GM12865 (cell line): ENCODE measurements around the gene HEG1.

Experiments
- DNase-seq: peaks from one replicate; pipeline ENCODE4 v3.0.0; 2010; ENCODE audit warnings: low read depth
- H3K4me3 ChIP-seq: 2 replicates; pipeline ENCODE4 v1.5.1; 2011; ENCODE audit warnings: mild to moderate bottlenecking, low read depth, low read length, control low read depth
- TF ChIP-seq, protein P1 (sequence below): IDR thresholded peaks from 2 replicates; pipeline ENCODE4 v1.5.1; 2011; ENCODE audit warnings: low read length, control low read depth, low read depth, inconsistent platforms; ENCODE audit not compliant: insufficient read depth; ENCODE audit errors: missing control alignments

HEG1 gene

DNA sequence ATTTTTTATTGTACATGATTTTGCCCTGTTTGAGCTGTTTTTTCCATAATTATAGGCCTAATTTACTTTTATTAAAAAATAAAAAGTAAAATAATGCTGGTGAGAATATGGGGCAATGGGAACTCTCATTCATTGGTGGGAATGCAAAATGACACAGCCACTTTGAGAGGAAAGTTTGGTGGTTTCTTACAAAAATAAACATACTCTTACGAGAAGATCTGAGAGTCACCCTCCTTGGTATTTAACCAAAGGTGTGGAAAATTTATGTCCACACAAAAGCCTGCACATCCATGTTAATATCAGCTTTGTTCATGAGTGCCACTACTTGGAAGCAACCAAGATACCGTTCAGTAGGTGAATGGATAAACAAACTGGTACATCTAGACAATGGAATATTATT is 131.1 kb downstream of the HEG1 start:
- TF ChIP-seq, protein P1, sequence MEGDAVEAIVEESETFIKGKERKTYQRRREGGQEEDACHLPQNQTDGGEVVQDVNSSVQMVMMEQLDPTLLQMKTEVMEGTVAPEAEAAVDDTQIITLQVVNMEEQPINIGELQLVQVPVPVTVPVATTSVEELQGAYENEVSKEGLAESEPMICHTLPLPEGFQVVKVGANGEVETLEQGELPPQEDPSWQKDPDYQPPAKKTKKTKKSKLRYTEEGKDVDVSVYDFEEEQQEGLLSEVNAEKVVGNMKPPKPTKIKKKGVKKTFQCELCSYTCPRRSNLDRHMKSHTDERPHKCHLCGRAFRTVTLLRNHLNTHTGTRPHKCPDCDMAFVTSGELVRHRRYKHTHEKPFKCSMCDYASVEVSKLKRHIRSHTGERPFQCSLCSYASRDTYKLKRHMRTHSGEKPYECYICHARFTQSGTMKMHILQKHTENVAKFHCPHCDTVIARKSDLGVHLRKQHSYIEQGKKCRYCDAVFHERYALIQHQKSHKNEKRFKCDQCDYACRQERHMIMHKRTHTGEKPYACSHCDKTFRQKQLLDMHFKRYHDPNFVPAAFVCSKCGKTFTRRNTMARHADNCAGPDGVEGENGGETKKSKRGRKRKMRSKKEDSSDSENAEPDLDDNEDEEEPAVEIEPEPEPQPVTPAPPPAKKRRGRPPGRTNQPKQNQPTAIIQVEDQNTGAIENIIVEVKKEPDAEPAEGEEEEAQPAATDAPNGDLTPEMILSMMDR: no peak
- no peak for DNase-seq
- H3K4me3 ChIP-seq: no peak overlapping the region

DNA sequence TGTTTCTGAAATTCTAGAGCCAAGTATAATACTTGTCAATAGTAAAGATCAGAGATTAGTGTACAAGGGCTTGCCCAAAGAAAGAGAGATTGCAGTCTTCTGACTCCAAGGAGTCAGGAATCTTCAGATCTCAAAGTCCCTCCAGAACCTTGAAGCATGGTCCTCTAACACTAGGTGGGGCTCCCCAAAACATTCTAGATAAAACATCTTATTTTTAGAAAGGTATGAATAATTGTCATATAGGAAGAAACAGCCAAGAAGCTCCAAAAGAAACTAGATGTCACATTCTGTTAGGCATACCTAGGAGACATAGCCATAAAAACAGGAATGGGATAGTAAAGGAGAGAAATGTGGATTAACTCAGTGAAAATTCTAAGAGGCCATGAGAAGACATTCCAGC is 132.0 kb downstream of the HEG1 start:
- TF ChIP-seq, protein P1: peak; percentile 7
- DNase-seq: no peak
- no peak overlapping the region for H3K4me3 ChIP-seq

DNA sequence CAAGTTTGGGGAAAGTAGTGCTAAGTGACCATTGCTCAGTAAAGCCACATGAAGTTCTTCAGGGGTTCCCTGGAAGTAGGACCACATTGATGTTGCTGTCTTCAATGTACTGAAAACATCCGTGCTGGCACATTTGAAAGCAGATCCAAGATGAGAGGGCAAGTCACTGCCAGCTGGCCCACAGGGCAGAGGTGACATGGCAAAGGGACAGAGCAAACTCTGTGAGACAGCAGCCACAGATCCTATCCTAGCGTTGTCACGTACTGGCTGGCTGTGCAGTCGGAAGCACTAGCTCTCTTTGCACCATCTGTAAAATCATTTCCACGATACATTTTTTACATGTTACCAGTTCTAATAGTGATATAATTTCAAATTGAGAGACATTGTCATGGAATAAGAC is 135.1 kb downstream of the HEG1 start:
- TF ChIP-seq, protein P1: no peak

DNA sequence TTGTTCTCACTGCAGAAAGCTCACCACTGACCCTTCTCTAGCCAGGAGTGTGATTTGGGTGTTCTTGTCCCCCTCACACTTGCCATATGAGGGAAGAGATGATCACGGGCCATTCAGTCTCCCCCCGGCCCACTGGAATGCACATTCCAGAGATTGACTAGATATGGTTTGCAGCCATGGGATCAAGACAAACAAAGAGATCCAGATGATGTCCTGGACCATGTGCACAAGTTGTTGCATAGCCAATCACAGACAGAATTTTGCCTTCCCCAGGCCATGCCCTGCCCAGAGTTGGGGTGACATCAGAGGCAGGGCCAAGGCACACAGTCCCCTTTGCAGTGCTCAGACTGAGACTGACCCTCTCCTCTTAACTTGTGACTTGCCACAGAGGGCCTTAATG is 136.0 kb downstream of the HEG1 start:
- H3K4me3 ChIP-seq: no peak overlapping the region
- TF ChIP-seq, protein P1: no peak
- no peak for DNase-seq

More for the DNA sequence above, 135.1 kb downstream of the HEG1 start:
- no peak overlapping the region for H3K4me3 ChIP-seq
- no peak for DNase-seq

DNA sequence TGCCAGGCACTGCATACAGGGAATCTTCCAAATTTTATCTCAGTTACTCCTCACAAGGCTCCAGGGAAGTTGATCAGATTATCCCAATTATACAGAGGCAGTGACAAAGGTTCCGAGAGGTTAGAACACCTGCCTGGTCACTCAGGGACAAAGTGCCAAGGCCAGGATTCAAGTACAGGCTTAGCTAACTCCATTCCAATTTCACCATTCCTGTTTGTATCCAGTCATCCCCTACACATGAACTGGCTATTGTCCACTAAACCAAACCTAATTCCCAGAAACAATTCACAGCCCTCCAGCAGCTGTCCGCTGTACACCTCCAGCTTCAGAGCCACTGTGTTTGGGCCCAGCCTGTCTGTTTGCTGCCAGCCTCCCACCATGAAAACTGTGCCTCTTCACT is 137.3 kb downstream of the HEG1 start:
- TF ChIP-seq, protein P1: no peak
- DNase-seq: no peak
- no peak overlapping the region for H3K4me3 ChIP-seq

DNA sequence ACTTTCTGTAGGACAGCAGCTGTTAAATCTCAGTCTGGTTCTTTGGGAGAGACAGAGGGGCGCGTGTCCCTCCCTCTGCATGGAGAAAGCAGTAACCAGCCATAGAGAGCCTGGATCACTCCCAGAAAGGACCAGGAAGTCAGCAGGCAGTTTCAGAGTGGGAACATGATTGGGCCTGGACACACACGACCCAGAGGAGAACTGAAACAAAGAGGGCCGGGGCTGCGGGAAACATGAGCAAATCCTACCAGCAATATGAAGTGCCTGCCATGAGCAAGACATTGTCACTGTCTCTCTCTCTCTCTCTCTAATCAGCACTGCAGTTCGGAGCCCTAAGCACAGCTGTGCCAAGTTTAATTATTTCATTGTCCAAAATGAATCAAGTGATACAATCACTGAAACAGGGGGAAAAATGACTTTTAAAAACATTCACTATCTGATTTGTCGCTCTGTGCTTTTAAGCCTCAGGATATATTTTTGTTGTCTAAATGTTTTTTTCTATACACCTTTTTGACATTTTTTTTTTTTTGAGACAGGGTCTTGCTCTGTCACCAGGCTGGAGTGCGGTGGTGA is 138.9 kb downstream of the HEG1 start:
- H3K4me3 ChIP-seq: no peak overlapping the region
- TF ChIP-seq, protein P1: no peak
- DNase-seq: no peak
